ENCODE measurements around the gene CGREF1.
"Not testable (repeated sequence)": the region's sequence is repeated elsewhere in the genome, so short reads cannot be mapped to it uniquely, and the experiment has no call there.

CGREF1 gene

GRCh38 chr2:27137322-27137935 lies 18.5 kb upstream of the CGREF1 start:
- no peak for DNase-seq

GRCh38 chr2:27136751-27137150 lies 17.8 kb upstream of the CGREF1 start:
- DNase-seq = no peak

DNA sequence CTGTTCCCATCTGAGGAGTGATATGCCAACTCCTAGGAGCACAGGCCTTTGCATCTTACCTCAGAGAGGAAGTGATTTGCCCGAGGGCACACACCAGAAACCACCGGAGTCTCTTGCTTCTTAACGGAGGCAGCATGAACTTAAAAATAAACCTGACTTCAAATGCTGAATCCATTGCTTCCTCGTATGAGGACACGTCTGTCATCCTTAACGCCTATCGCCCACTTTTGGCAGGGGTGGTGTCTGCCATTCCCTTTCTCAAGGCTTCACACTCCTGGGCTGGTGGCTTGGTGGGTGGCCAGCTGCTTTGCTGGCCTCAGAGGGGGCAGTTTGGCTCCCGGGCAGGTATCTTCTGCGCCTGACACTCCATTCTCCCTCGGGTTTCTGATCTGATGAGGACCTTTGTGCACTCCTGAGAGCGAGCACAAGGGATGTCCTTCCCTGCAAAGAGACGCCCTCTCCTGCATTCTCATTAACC lies 16.6 kb upstream of the CGREF1 start:
- no peak for DNase-seq

DNA sequence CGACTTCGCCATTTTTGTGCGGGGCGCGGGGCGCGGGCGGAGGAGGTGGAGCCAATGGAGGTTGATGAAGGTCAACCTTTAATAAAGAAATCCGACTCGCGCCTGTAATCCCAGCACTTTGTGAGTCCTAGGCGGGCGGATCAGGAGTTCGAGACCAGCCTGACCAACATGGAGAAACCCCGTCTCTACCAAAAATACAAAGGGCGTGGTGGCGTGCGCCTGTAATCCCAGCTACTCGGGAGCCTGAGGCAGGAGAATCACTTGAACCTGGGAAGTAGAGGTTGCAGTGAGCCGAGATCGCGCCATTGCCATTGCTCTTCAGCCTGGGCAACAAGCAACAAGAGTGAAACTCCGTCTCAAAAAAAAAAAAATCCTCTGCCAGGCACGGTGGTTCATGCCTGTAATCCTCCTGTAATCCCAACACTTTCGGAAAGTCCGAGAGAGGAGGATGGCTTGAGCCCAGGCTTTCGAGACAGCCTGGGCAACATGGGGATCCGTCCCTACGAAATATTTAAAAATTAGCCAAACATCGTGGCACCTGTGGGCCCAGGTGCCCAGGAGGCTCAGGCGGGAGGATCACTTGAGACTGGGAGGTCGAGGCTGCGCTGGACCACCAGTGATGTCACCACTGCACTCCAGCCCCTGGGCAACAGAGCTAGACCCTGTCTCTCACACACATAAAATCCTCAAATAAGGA lies 16.0 kb upstream of the CGREF1 start:
- DNase-seq = no peak

DNA sequence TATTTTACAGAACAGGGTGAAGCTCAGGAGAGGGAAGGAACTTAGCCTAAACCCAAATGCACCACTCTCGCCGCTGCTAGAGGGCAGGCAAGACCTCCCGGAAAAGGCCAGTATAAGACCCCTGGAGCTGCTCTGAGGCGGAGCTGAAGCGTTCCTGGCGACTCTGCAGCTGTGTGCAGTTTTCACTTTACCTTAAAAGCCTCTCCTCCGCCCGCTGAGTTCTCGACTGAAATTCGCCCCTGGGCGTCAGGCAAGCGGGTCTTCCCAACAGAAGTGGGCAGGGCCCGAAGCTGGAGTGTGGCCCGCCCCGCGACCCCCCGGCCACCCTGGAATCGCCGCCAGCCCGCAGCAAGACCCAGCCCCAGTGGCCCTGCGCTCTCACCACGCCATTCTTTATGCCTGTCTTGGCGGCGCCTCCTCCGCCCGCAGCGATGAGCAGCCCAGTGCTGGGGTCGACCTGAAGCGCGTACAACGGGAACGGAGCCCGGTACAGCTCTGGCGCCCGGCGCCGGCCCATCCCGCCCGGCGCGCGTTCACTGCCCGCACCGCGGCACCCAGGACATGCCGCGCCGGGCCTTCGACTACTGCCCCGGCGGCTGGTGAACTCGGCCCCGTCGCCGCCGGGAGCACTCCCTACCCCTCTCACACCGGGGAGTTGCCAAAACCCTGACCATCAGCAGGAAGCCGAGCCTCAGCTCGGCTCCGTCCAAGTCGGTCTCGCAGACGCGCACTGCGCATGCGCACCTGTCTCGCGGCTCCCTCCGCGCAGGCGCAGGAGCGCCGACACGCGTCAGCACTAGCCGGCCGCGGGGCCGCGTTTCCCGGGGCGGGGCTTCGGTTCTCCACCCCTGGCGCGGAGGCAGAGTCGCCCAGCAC lies 15.2 kb upstream of the CGREF1 start, which contains the start of gene PREB:
Gene PREB, minus strand, starts transcription at position 732 of the 876 bp plus-strand sequence. Its CDS starts 215 bp downstream, at position 517.
- peak; percentile 90 for DNase-seq

GRCh38 chr2:27133195-27133875 lies 14.4 kb upstream of the CGREF1 start:
- DNase-seq = no peak

GRCh38 chr2:27131429-27131828 lies 12.5 kb upstream of the CGREF1 start:
- no peak for DNase-seq

GRCh38 chr2:27130396-27130795 lies 11.5 kb upstream of the CGREF1 start:
- no peak for DNase-seq

- DNase-seq = no peak
Observed at GRCh38 chr2:27128668-27129571, 10.0 kb upstream of the CGREF1 start.

- no peak for DNase-seq
Observed at GRCh38 chr2:27127883-27128667, 9.1 kb upstream of the CGREF1 start.

- no peak for DNase-seq
Observed at GRCh38 chr2:27126252-27126710, 7.4 kb upstream of the CGREF1 start.

DNA sequence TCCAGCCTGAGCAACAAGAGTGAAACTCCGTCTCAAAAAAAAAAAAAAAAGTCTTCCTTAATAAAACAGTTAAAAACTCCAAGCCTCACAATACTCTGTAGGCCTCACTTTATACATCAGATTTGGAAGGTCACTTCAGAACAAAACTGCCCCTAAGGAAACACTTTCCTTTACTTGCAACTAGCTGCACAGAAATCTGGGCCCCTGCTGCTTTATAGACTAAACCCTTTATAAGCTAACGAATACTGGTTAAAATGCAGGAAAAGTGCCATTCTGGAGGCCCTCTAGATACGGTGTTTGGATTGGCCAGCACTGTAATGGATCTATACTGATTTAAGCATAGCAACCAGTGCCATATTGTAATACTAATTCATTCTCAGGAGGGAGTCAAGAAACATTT lies 6.2 kb upstream of the CGREF1 start:
- DNase-seq = no peak

GRCh38 chr2:27123302-27124150 lies 4.6 kb upstream of the CGREF1 start, which contains the start of gene ABHD1:
Gene ABHD1, plus strand, starts transcription at chr2:27123815. Its CDS starts 134 bp downstream, at chr2:27123949.
- no peak for DNase-seq

GRCh38 chr2:27122791-27123190 lies 3.9 kb upstream of the CGREF1 start:
- DNase-seq = no peak

DNA sequence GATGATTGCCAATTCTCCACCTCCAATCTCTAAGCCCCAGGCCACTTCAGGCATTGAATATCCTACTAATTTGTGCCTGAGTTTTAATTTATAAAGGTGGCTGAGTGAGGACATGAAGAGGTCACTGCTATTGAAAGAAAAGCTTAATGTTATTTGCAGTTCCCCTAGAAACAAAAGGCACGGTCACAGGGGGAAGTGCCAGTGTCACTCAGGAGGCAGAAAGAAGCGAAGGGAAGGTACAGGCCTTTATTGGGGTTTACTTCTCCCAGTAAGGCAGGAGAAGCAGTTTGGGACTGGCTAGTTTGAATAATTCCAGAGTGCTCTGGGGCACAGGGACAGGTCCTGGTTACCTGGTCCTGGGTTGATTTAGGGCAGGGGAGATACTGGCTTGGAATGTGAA lies 3.0 kb upstream of the CGREF1 start:
- DNase-seq = no peak

GRCh38 chr2:27119330-27119670 lies 372 bp upstream of the CGREF1 start:
- not testable (repeated sequence) for DNase-seq

GRCh38 chr2:27117995-27118524 lies 868 bp downstream of the CGREF1 start:
- DNase-seq = no peak

- no peak for DNase-seq
Observed at GRCh38 chr2:27115519-27115918, 3.4 kb downstream of the CGREF1 start.

GRCh38 chr2:27111392-27112078 lies 7.4 kb downstream of the CGREF1 start:
- DNase-seq = not testable (repeated sequence)
